HEK293 (cell line): ENCODE data around the gene GNB4.

ENCODE experiments used
- EGR2 ChIP-seq: fragments of 450-650 bp; formaldehyde crosslinking; IDR thresholded peaks from 2 replicates; pipeline ENCODE4 v1.5.1; 2016; ENCODE audit warnings: low read depth, missing biosample characterization, missing genetic modification characterization
- KLF8 ChIP-seq: fragments of 450-650 bp; formaldehyde crosslinking; IDR thresholded peaks from 2 replicates; pipeline ENCODE4 v1.5.1; 2016; ENCODE audit warnings: missing biosample characterization, missing genetic modification characterization
- PRDM10 ChIP-seq: fragments of 450-650 bp; formaldehyde crosslinking; IDR thresholded peaks from 2 replicates; pipeline ENCODE4 v1.5.1; 2016; ENCODE audit warnings: missing biosample characterization, missing genetic modification characterization
- PRDM4 ChIP-seq: fragments of 450-650 bp; formaldehyde crosslinking; IDR thresholded peaks from 2 replicates; pipeline ENCODE4 v1.5.1; 2017; ENCODE audit warnings: missing biosample characterization, missing genetic modification characterization
- SP2 ChIP-seq: fragments of 450-650 bp; formaldehyde crosslinking; IDR thresholded peaks from 2 replicates; pipeline ENCODE4 v1.5.1; 2016; ENCODE audit warnings: missing biosample characterization, missing genetic modification characterization
- TSHZ1 ChIP-seq: fragments of 450-650 bp; formaldehyde crosslinking; IDR thresholded peaks from 2 replicates; pipeline ENCODE4 v1.5.1; 2016; ENCODE audit warnings: missing biosample characterization, missing genetic modification characterization, borderline replicate concordance
- ZBTB7A ChIP-seq: fragments of 450-650 bp; formaldehyde crosslinking; IDR thresholded peaks from 2 replicates; pipeline ENCODE4 v1.5.1; 2016; ENCODE audit warnings: low read depth, missing biosample characterization, missing genetic modification characterization
- ZBTB8A ChIP-seq: fragments of 450-650 bp; formaldehyde crosslinking; IDR thresholded peaks from 2 replicates; pipeline ENCODE4 v1.5.1; 2016; ENCODE audit warnings: missing biosample characterization, missing genetic modification characterization
- ZNF112 ChIP-seq: fragments of 450-650 bp; formaldehyde crosslinking; IDR thresholded peaks from 2 replicates; pipeline ENCODE4 v1.5.0; 2017; ENCODE audit warnings: missing biosample characterization, missing genetic modification characterization
- ZNF214 ChIP-seq: fragments of 450-650 bp; formaldehyde crosslinking; IDR thresholded peaks from 2 replicates; pipeline ENCODE4 v1.5.1; 2017; ENCODE audit warnings: missing biosample characterization, mild to moderate bottlenecking, missing genetic modification characterization, borderline replicate concordance
- ZNF221 ChIP-seq: fragments of 450-650 bp; formaldehyde crosslinking; IDR thresholded peaks from 2 replicates; pipeline ENCODE4 v1.5.1; 2017; ENCODE audit warnings: missing biosample characterization, missing genetic modification characterization, borderline replicate concordance
- ZNF488 ChIP-seq: fragments of 450-650 bp; formaldehyde crosslinking; IDR thresholded peaks from 2 replicates; pipeline ENCODE4 v1.5.1; 2016; ENCODE audit warnings: missing biosample characterization, missing genetic modification characterization
- ZNF621 ChIP-seq: fragments of 450-650 bp; formaldehyde crosslinking; IDR thresholded peaks from 2 replicates; pipeline ENCODE4 v1.5.1; 2017; ENCODE audit warnings: missing biosample characterization, missing genetic modification characterization
- ZNF626 ChIP-seq: fragments of 450-650 bp; sonication (Bioruptor Pico); formaldehyde crosslinking; IDR thresholded peaks from 2 replicates; pipeline ENCODE4 v1.5.1; 2018; ENCODE audit warnings: missing biosample characterization, missing genetic modification characterization, inconsistent platforms
- ZNF830 ChIP-seq: fragments of 450-650 bp; IDR thresholded peaks from 2 replicates; pipeline ENCODE4 v1.5.0; 2018; ENCODE audit warnings: missing biosample characterization, missing genetic modification characterization, low read depth, mild to moderate bottlenecking, moderate library complexity
- TF ChIP-seq, protein P1 (sequence below): fragments of 450-650 bp; formaldehyde crosslinking; IDR thresholded peaks from 2 replicates; pipeline ENCODE4 v1.5.1; 2017; ENCODE audit warnings: missing biosample characterization, missing genetic modification characterization
- TF ChIP-seq, protein P2 (sequence below): fragments of 450-650 bp; formaldehyde crosslinking; conservative IDR thresholded peaks from 2 replicates; pipeline ENCODE4 v1.5.1; 2016; ENCODE audit warnings: low read depth, missing biosample characterization, missing genetic modification characterization
- TF ChIP-seq, protein P3 (sequence below): fragments of 450-650 bp; formaldehyde crosslinking; IDR thresholded peaks from 2 replicates; pipeline ENCODE4 v1.5.1; 2016; ENCODE audit warnings: missing biosample characterization, missing genetic modification characterization

GNB4 gene

GRCh38 chr3:179347345-179348194 is 103.7 kb downstream of the GNB4 start, which contains the start of gene MFN1 (continued):
- TF ChIP-seq, protein P1, sequence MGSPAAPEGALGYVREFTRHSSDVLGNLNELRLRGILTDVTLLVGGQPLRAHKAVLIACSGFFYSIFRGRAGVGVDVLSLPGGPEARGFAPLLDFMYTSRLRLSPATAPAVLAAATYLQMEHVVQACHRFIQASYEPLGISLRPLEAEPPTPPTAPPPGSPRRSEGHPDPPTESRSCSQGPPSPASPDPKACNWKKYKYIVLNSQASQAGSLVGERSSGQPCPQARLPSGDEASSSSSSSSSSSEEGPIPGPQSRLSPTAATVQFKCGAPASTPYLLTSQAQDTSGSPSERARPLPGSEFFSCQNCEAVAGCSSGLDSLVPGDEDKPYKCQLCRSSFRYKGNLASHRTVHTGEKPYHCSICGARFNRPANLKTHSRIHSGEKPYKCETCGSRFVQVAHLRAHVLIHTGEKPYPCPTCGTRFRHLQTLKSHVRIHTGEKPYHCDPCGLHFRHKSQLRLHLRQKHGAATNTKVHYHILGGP: no peak
- TF ChIP-seq EGR2 (tag by site-specific recombination): peak; percentile 61
- TF ChIP-seq ZNF112 (tag by site-specific recombination): no peak
- TF ChIP-seq ZBTB8A (tag by site-specific recombination): no peak
- no peak for TF ChIP-seq ZNF488
- TF ChIP-seq, protein P2, sequence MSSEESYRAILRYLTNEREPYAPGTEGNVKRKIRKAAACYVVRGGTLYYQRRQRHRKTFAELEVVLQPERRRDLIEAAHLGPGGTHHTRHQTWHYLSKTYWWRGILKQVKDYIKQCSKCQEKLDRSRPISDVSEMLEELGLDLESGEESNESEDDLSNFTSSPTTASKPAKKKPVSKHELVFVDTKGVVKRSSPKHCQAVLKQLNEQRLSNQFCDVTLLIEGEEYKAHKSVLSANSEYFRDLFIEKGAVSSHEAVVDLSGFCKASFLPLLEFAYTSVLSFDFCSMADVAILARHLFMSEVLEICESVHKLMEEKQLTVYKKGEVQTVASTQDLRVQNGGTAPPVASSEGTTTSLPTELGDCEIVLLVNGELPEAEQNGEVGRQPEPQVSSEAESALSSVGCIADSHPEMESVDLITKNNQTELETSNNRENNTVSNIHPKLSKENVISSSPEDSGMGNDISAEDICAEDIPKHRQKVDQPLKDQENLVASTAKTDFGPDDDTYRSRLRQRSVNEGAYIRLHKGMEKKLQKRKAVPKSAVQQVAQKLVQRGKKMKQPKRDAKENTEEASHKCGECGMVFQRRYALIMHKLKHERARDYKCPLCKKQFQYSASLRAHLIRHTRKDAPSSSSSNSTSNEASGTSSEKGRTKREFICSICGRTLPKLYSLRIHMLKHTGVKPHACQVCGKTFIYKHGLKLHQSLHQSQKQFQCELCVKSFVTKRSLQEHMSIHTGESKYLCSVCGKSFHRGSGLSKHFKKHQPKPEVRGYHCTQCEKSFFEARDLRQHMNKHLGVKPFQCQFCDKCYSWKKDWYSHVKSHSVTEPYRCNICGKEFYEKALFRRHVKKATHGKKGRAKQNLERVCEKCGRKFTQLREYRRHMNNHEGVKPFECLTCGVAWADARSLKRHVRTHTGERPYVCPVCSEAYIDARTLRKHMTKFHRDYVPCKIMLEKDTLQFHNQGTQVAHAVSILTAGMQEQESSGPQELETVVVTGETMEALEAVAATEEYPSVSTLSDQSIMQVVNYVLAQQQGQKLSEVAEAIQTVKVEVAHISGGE: peak; percentile 97
- TF ChIP-seq, protein P3, sequence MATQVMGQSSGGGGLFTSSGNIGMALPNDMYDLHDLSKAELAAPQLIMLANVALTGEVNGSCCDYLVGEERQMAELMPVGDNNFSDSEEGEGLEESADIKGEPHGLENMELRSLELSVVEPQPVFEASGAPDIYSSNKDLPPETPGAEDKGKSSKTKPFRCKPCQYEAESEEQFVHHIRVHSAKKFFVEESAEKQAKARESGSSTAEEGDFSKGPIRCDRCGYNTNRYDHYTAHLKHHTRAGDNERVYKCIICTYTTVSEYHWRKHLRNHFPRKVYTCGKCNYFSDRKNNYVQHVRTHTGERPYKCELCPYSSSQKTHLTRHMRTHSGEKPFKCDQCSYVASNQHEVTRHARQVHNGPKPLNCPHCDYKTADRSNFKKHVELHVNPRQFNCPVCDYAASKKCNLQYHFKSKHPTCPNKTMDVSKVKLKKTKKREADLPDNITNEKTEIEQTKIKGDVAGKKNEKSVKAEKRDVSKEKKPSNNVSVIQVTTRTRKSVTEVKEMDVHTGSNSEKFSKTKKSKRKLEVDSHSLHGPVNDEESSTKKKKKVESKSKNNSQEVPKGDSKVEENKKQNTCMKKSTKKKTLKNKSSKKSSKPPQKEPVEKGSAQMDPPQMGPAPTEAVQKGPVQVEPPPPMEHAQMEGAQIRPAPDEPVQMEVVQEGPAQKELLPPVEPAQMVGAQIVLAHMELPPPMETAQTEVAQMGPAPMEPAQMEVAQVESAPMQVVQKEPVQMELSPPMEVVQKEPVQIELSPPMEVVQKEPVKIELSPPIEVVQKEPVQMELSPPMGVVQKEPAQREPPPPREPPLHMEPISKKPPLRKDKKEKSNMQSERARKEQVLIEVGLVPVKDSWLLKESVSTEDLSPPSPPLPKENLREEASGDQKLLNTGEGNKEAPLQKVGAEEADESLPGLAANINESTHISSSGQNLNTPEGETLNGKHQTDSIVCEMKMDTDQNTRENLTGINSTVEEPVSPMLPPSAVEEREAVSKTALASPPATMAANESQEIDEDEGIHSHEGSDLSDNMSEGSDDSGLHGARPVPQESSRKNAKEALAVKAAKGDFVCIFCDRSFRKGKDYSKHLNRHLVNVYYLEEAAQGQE (tag by site-specific recombination): no peak
- TF ChIP-seq PRDM4 (tag by site-specific recombination): peak; percentile 91
- peak; percentile 76 for TF ChIP-seq PRDM10 (tag by site-specific recombination)
- no peak for TF ChIP-seq ZNF221
- peak; percentile 86 for TF ChIP-seq SP2 (tag by site-specific recombination)
- no peak for TF ChIP-seq ZBTB7A (tag by site-specific recombination)
- TF ChIP-seq TSHZ1 (tag by site-specific recombination): no peak
- no peak for TF ChIP-seq ZNF830 (tag by site-specific recombination)
- no peak for TF ChIP-seq ZNF621 (tag by site-specific recombination)
- no peak for TF ChIP-seq ZNF626
- TF ChIP-seq ZNF214: no peak
- TF ChIP-seq KLF8 (tag by site-specific recombination): peak; percentile 30
